Smooth muscle cell of bladder (primary cell): Measurements from ENCODE around the gene TMEM35B. TPM values are rescaled to one million over a fixed set of nuclear protein-coding genes. Genes with fewer than 3 reads are reported as not detected.

Experiments used
- total RNA-seq: library from RNA; depleted of rRNA; stranded (reverse); fragments of >200 nt; gene quantifications from 2 replicates; pipeline ENCODE4 v1.2.3, GENCODE V29; 2014

Gene TMEM35B
- total RNA-seq = 36.6 and 40.2 TPM in 2 replicates

GRCh38 chr1:34984793-34985608, at the start of gene TMEM35B:
TMEM35B (minus strand) TSS chr1:34985347; CDS start chr1:34985305, 42 bp downstream.

Other genes starting within 250 kb of the TMEM35B start
- gene GJB5, start 230.3 kb downstream of the TMEM35B start, total RNA-seq = 0.09 and 0.14 TPM in 2 replicates
- not detected in 2 replicates for gene GJB4, start 225.6 kb downstream of the TMEM35B start, total RNA-seq
- not detected in 2 replicates for gene GJB3, start 204.1 kb downstream of the TMEM35B start, total RNA-seq
- gene GJA4, start 192.3 kb downstream of the TMEM35B start, total RNA-seq = 0.18 TPM in 1 of 2 replicates, not detected in the other
- gene SMIM12, start 125.6 kb downstream of the TMEM35B start, total RNA-seq = 15.1 and 25.4 TPM in 2 replicates
- under 0.01 TPM in 2 replicates for gene DLGAP3, start 55.7 kb downstream of the TMEM35B start, total RNA-seq
- gene ZMYM6, start 46.6 kb upstream of the TMEM35B start, total RNA-seq = 11.8 and 12.7 TPM in 2 replicates
- 11.2 and 13.2 TPM in 2 replicates for gene ZMYM1, start 94.0 kb upstream of the TMEM35B start, total RNA-seq
- gene SFPQ, start 207.8 kb upstream of the TMEM35B start, total RNA-seq = 186 and 200 TPM in 2 replicates